SJCRH30 (cell line): ENCODE measurements around the gene C3orf18. TPM values are rescaled to one million over a fixed set of nuclear protein-coding genes. Genes with fewer than 3 reads are reported as not detected.

ENCODE experiments used
- DNase-seq, 2 experiments: peaks; one replicate each; pipeline ENCODE4 v3.0.0-alpha.2; 2015 to 2020
- H3K27ac ChIP-seq: fragments of 250-450 bp; sonication (Bioruptor Pico); 2 replicates; pipeline ENCODE4 v1.5.1; 2020; ENCODE audit warnings: mild to moderate bottlenecking, moderate library complexity
- H3K27me3 ChIP-seq: fragments of 250-450 bp; sonication (Bioruptor Pico); 2 replicates; pipeline ENCODE4 v1.5.1; 2020; ENCODE audit warnings: mild to moderate bottlenecking, moderate library complexity
- H3K36me3 ChIP-seq: fragments of 250-450 bp; sonication (Bioruptor Pico); 2 replicates; pipeline ENCODE4 v1.5.1; 2020; ENCODE audit warnings: mild to moderate bottlenecking, moderate library complexity
- H3K4me1 ChIP-seq: fragments of 250-450 bp; sonication (Bioruptor Pico); 2 replicates; pipeline ENCODE4 v1.5.1; 2020; ENCODE audit warnings: mild to moderate bottlenecking, moderate library complexity
- H3K4me3 ChIP-seq: fragments of 250-450 bp; sonication (Bioruptor Pico); 2 replicates; pipeline ENCODE4 v1.5.1; 2020; ENCODE audit warnings: mild to moderate bottlenecking, moderate library complexity
- H3K9me3 ChIP-seq: fragments of 250-450 bp; sonication (Bioruptor Pico); replicated peaks from 2 replicates; pipeline ENCODE4 v1.5.1; 2020; ENCODE audit warnings: mild to moderate bottlenecking, moderate library complexity
- total RNA-seq: library from RNA; depleted of rRNA; stranded (reverse); fragments of >200 nt; shearing (Covaris generic); gene quantifications from 2 replicates; pipeline ENCODE4 v1.2.3, GENCODE V29; 2014

Gene C3orf18
- total RNA-seq, 1 experiment from 2014 or later = 2.4 TPM

GRCh38 chr3:50607271-50608091 lies 39.9 kb upstream of the C3orf18 start:
- no peaks in the 10 kb centered on the region for H3K9me3 ChIP-seq
- no peaks in the 10 kb centered on the region for H3K27me3 ChIP-seq
- peaks cover 5% of the 10 kb centered on the region for H3K36me3 ChIP-seq
- H3K27ac ChIP-seq = no peak overlapping the region
- H3K4me3 ChIP-seq = no peak overlapping the region
- no peaks in the 10 kb centered on the region; the same call in 1 of the 2 replicates for H3K4me1 ChIP-seq
- no peak for DNase-seq

GRCh38 chr3:50606596-50606995 lies 39.0 kb upstream of the C3orf18 start:
- Histone ChIP-seq H3K27me3 (no peaks in the 10 kb centered on the region), H3K4me3 (no peak overlapping the region), H3K36me3 (peaks cover 5% of the 10 kb centered on the region), H3K27ac (no peak overlapping the region), H3K9me3 (no peaks in the 10 kb centered on the region), H3K4me1 (peaks cover 8% of the 10 kb centered on the region)
- no peak for DNase-seq

GRCh38 chr3:50605901-50606326 lies 38.4 kb upstream of the C3orf18 start:
- H3K27ac ChIP-seq = no peak overlapping the region
- H3K4me3 ChIP-seq = no peak overlapping the region
- H3K27me3 ChIP-seq = no peaks in the 10 kb centered on the region
- H3K4me1 ChIP-seq = peaks cover 12% of the 10 kb centered on the region
- H3K9me3 ChIP-seq = no peaks in the 10 kb centered on the region
- peaks cover 5% of the 10 kb centered on the region for H3K36me3 ChIP-seq
- DNase-seq = no peak

- no peak overlapping the region for H3K4me3 ChIP-seq
- no peaks in the 10 kb centered on the region for H3K27me3 ChIP-seq
- H3K9me3 ChIP-seq = no peaks in the 10 kb centered on the region
- peaks cover 5% of the 10 kb centered on the region for H3K36me3 ChIP-seq
- peaks cover 22% of the 10 kb centered on the region for H3K4me1 ChIP-seq
- no peak overlapping the region for H3K27ac ChIP-seq
- no peak for DNase-seq
These were observed 37.4 kb upstream of the C3orf18 start for GRCh38 chr3:50604628-50605588.

- no peak overlapping the region for H3K4me3 ChIP-seq
These were observed 36.6 kb upstream of the C3orf18 start for GRCh38 chr3:50604110-50604621.

GRCh38 chr3:50603261-50604109 lies 35.9 kb upstream of the C3orf18 start:
- Histone ChIP-seq H3K4me1 (peaks cover 23% of the 10 kb centered on the region), H3K36me3 (peaks cover 5% of the 10 kb centered on the region), H3K9me3 (no peaks in the 10 kb centered on the region), H3K4me3 (no peak overlapping the region), H3K27me3 (no peaks in the 10 kb centered on the region), H3K27ac (no peak overlapping the region)
- no peak for DNase-seq

More at GRCh38 chr3:50604110-50604621, 36.6 kb upstream of the C3orf18 start:
- Histone ChIP-seq H3K36me3 (peaks cover 5% of the 10 kb centered on the region), H3K9me3 (no peaks in the 10 kb centered on the region), H3K27ac (no peak overlapping the region), H3K4me1 (peaks cover 23% of the 10 kb centered on the region), H3K27me3 (no peaks in the 10 kb centered on the region)
- DNase-seq = no peak

- no peak for DNase-seq
- H3K27ac ChIP-seq = no peak overlapping the region; the same call in 1 of the 2 replicates
- H3K9me3 ChIP-seq = no peaks in the 10 kb centered on the region
- H3K27me3 ChIP-seq = no peaks in the 10 kb centered on the region
- H3K4me1 ChIP-seq = peaks cover 23% of the 10 kb centered on the region
- H3K4me3 ChIP-seq = no peak overlapping the region
- H3K36me3 ChIP-seq = peaks cover 5% of the 10 kb centered on the region
These were observed 35.1 kb upstream of the C3orf18 start for GRCh38 chr3:50602595-50603191.

GRCh38 chr3:50600841-50601591 lies 33.5 kb upstream of the C3orf18 start:
- Histone ChIP-seq H3K36me3 (0 out of 2 replicates have a peak, but pooled peaks cover 2% of the 10 kb centered on the region), H3K9me3 (no peaks in the 10 kb centered on the region), H3K4me1 (peaks cover 23% of the 10 kb centered on the region), H3K4me3 (peak overlapping the region; percentile 6; the same call in 1 of the 2 replicates), H3K27ac (peak overlapping the region; percentile 90), H3K27me3 (no peaks in the 10 kb centered on the region)
- peak; percentile 93 to 94 for DNase-seq

- no peak for DNase-seq
- Histone ChIP-seq H3K4me3 (no peak overlapping the region), H3K9me3 (no peaks in the 10 kb centered on the region), H3K36me3 (no peaks in the 10 kb centered on the region), H3K27ac (peak overlapping the region; percentile 90), H3K4me1 (peaks cover 23% of the 10 kb centered on the region), H3K27me3 (no peaks in the 10 kb centered on the region)
These were observed 32.7 kb upstream of the C3orf18 start for GRCh38 chr3:50600141-50600753.

GRCh38 chr3:50599716-50600118 lies 32.2 kb upstream of the C3orf18 start:
- H3K36me3 ChIP-seq = no peaks in the 10 kb centered on the region
- no peak overlapping the region for H3K4me3 ChIP-seq
- H3K9me3 ChIP-seq = no peaks in the 10 kb centered on the region
- DNase-seq = no peak
- H3K27me3 ChIP-seq = no peaks in the 10 kb centered on the region
- no peak overlapping the region for H3K27ac ChIP-seq
- H3K4me1 ChIP-seq = peaks cover 23% of the 10 kb centered on the region

GRCh38 chr3:50599115-50599715 lies 31.7 kb upstream of the C3orf18 start:
- no peaks in the 10 kb centered on the region for H3K9me3 ChIP-seq
- no peaks in the 10 kb centered on the region for H3K27me3 ChIP-seq
- no peaks in the 10 kb centered on the region for H3K36me3 ChIP-seq
- H3K27ac ChIP-seq = no peak overlapping the region
- DNase-seq = no peak
- H3K4me1 ChIP-seq = peaks cover 23% of the 10 kb centered on the region
- H3K4me3 ChIP-seq = no peak overlapping the region

- H3K4me3 ChIP-seq = no peak overlapping the region
- H3K27me3 ChIP-seq = no peaks in the 10 kb centered on the region
- no peaks in the 10 kb centered on the region for H3K36me3 ChIP-seq
- no peak overlapping the region for H3K27ac ChIP-seq
- no peaks in the 10 kb centered on the region for H3K9me3 ChIP-seq
- peak in 1 of 2 experiments; percentile 21 for DNase-seq
- peaks cover 23% of the 10 kb centered on the region for H3K4me1 ChIP-seq
These were observed 26.8 kb upstream of the C3orf18 start for GRCh38 chr3:50594253-50594785.
